HG03342 (cell line): ENCODE measurements around the gene EBPL.
"Not testable (repeated sequence)": the region's sequence is repeated elsewhere in the genome, so short reads cannot be mapped to it uniquely, and the experiment has no call there.

Experiments used
- ATAC-seq: cut with Tn5 transposase; IDR thresholded peaks from one replicate; pipeline ENCODE4 v1.9.1; 2021; ENCODE audit warnings: mild to moderate bottlenecking, moderate library complexity; ENCODE audit not compliant: unreplicated experiment

Gene EBPL

DNA sequence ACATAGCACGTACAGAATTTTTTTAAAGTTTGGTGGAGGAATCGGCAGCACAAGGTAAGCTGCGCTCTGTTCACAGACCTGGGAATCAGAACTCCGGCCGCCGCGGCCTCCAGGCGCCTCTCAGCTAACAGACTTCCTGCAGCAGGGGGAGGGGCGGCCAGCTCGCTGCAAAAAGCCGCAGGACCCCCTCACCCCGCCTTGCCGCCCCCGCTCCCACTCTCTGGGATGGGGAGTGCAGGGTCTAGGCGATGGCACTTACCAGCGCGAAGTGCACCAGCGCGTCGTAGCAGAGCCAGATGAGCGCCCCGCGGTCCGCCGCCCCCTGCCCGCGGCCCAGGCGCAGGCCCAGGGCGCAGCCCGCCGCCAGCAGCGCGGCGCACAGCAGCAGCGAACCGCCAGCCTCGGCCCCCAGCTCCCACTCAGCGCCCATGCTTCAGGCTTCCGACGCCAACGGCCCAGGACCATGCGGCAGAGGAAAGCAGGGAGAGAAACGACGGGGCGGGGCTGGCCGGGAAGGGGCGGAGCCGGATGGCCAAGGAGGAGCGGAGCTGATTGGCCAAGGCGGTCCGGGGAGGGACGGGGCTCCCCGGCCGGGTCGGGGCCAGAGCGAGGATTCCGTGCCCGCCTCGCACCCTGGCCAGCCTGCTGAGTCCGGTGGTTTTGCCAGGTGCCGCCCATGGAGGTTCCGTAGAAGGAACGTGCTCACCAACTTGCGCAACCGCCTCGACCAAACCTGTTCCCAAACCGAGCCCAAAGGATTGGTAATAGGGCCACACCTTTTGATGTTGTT is at the start of gene EBPL:
TSS of gene EBPL (minus strand) at position 492 of the 790 bp plus-strand sequence. CDS start at position 430, 62 bp downstream.
- peak; percentile 97 for ATAC-seq

DNA sequence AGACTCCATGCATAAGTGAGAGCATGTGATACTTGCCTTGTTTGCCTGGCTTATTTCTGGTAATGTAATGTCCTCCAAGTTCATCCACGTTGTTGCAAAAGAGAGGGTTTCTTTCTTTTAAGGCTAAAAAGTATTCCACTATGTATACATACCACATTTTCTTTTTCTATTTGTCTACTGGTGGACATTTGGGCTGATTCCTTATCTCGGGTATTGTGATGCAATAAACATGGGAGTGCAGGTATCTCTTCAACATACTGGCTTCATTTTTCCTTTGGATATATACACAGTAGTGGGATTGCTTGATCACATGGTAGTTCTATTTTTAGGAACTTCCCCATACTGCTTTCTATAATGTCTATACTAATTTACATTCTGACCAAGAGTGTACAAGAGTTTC is 49.6 kb upstream of the EBPL start:
- ATAC-seq = no peak

DNA sequence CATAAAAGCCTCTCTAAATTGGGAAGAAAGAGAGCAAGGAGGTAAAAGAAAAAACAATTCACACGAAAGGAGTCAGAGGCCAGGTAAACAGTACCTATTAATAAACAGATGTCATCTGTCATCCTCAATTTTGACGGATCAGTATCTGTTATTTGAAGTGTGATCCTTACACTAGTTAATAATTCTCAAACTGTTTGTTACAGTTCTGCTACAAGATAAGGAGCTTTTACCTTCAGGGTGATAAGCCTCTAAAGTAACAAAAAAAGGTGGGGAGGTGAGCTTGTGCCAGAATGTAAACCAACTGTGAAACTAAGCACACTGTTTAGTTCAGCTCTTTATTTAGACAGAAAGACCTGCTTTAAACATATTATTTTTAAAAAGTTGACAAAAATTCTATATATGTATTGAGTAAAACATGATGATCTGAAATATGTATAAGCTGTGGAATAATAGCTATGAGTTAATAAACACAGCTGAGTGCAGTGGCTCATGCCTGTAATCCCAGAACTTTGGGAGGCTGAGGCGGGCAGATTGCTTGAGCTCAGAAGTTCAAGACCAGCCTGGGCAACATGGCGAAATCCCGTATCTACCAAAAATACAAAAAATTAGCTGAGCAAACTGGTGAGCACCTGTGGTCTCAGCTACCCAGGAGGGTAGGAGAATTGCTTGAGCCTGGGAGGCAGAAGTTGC is 48.4 kb upstream of the EBPL start:
- no peak for ATAC-seq

DNA sequence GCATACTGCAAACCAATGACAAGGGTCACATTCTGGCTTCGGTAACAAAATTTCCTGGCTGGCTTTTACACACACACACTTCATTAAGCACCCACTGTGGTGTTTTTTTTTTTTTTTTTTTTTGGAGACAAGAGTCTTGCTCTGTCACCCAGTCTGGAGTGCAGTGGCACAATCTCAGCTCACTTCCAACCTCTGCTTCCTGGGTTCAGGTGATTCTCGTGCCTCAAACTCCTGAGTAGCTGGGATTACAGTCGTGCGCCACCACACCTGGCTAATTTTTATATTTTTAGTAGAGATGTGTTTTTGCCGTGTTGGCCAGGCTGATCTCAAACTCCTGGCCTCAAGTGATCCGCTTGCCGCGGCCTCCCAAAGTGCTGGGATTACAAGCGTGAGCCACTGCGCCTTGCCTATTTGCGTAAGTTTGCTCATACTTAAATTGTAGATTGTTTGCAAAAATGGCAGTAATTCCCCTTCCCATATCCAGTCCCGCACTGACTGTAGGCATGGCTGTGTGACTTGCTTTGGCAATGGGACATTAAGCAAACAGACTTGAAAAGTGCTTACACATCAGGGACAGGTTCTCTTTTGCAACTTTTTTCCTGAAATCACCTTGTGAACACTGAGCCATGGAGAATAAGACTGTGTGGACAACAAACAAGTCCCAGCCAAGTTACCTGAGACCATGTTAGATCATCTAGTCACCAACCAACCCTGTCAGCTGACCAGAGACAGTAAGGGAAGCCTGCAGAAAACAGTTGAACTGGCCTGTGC is 42.1 kb upstream of the EBPL start:
- ATAC-seq = no peak

DNA sequence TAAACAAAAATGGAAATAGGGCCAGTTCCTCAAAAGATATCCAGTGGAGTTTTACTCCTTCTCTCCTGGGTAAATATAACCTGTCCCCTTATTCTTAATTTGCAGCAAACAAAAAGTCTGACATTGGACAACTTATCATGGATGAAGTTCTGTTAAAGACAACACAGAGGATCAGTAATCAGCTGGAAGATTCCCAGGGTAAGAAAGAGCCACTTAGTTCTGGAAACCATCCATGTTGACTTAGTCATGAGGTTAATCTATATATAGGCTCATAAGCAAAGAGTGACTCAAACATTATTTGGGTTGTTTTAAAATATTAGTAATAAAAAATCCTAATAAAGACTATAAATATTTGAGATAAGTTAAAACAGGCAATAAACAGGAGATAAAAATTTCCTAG is 40.5 kb upstream of the EBPL start:
- ATAC-seq = no peak

DNA sequence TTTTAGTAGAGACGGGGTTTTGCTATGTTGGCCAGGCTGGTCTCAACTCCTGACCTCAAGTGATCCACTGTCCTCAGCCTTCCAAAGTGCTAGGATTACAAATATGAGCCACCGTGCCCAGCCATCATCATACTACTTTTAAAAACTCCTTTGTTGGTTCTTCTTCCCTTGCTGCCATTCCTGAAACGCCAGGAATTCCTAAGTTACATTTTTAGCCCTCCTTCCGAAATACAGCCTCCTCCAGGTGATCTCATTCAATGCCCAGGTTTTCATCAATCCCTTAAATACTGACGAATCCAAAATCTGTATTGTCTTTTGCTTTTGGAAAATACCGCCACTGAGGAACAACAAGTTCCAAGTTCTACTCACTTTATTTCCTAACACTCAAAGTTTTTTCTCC is 25.3 kb upstream of the EBPL start:
- no peak for ATAC-seq

DNA sequence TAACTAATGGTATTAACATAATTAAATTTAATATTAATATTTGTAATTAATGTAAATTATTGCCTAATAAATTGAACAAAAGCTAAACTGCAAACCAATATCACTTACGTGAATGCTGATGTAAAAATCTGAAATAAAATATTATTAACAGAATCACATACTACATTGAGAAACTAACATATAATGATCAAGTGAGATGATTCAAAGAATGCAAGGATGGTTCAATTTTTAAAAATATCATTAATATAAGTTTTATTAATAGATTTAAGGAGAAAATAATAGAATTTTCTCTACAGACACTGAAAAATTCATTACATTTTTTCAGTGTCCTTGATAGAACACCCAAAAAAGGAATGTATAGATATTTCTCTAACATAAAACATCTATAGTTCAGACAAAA is 23.5 kb upstream of the EBPL start:
- ATAC-seq = no peak

DNA sequence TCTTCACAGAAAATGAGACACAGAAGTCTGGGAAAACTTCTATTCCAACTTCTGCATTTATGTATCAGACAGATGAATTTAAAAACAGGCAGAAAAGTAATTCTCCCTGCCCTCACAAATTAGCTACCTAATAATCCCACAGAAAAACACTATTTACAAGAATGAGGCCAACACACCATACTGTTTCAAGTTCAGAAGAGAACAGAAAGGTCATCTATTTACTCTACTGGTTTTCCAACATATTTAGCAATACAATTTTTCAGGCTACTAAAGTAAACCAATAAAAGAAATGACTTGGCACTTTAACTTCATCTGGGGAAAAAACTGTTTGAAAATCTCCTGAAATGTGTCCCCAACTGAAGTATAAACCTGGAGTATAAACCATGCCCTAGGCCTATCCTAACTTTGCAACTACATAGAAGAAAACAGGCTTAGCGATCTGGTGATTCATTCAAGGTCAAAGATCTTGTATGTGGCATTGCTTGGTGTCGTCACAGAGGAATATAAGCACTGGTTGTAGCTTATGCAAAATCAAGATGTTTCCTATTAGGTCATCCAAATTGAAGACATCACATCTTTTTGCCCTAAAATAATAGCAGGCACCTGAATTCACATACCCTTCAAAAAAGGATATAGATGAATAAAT is 20.1 kb upstream of the EBPL start:
- no peak for ATAC-seq

DNA sequence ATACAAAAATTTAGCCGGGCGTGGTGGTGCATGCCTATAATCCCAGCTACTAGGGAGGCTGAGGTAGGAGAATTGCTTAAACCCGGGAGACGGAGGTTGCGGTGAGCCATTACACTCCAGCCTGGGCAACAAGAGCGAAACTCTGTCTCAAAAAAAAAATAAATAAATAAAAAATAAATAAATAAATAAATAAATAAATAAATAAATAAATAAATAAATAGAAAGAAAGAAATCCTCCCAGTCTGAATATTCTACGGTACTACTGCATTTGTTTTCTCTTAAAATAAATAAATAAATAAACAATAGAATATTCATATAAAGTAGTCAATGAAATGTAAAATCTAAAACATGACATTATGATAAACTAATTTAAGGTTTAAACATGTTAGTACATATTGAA is 13.0 kb upstream of the EBPL start:
- not testable (repeated sequence) for ATAC-seq

DNA sequence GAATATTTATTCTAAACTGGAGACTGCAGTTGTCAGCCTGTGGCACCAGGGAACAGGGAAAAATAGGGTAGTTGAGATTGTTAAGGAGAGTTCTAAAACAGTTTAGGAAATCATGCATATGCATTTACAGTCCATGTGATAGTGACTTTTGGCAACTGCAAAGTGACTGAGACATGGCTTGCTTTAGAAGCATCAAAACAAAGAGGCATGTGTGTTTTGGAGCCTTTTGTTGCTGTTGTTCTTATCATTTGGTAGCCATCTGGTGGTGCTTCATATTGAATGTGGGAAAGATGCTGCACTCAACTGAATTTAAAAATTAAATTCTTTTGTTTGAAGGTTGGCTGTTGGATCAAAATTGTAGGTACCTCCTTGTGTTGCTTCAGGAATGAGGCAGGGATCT is 10.2 kb upstream of the EBPL start:
- no peak for ATAC-seq

DNA sequence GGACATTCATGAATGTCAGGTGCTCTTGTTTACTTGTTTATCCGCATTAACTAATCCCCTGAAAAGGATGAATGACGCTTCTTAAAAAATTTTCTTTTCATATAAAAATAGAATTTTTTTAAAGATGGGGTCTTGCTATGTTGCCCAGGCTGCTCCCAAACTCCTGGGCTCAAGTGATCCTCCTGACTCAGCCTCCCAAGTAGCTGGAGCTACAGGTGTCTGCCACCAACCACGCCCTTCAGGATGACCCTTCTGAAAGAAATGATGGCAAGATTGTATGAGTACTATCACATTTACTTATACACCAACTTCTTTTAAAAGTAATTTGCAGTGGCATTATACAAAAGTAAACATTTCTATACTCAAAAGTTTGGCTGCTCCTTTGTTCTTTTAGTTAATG is 6.2 kb upstream of the EBPL start:
- no peak for ATAC-seq

DNA sequence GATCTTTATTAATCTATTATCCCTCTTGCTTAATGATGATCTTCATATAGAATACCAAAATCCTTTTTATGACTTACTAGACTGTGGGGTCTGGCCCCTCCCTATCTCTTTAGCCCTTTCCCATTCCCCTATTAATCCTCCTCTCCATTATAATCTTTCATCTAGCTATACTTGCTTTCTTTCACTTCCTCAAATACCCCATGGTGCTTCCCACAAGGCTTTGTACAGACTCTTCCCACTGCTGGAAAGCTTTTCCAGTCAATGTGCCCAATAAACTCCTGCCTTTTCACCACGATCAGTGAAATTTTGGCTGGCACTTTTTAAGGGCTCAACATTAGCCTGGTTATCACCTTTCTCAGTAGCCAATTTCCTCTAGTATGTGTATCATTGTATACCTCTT is 3.2 kb upstream of the EBPL start:
- ATAC-seq = no peak

DNA sequence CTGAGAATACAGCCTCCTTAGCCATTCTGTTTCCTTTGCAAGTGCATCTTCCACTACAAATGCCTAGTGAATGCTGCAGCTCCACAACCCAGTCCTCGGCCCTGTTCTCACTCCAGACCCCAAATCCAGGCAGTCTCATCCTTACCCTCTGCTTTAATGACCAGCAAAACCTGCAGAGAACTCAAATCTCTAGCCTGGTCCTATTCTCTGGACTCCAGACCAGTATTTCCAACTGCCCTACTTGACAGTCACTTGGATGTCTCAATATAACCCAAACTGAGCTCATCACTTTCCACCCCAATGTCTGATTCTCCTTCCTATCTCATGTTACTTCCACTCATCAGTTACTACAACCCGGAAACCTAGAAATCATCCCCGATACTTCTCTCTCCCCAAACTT is 2.6 kb upstream of the EBPL start:
- no peak for ATAC-seq

DNA sequence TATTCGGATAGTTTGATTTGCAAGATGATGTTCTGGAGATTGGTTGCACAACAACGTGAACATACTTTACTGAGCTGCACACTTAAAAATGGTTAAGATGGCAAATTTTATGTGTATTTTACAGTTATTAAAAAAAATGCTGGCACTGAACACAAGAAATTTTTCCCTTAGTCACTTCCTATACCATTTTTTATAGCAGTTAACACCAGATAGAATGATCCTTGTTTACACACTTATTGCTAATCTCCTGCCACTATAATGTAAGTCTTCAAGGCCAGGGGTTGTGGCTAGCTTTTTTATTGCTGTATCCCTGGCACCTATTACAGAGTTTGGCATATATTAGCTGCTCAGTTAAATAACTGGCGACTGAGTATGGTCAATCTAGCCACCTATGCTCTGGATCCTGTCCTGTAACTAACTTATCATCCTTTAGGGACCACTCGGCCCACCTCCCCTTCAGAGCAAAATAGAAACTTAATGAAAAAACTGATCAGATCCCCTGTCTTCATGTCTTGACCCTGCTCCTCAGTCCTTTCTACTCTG is 2.0 kb upstream of the EBPL start:
- ATAC-seq = no peak

DNA sequence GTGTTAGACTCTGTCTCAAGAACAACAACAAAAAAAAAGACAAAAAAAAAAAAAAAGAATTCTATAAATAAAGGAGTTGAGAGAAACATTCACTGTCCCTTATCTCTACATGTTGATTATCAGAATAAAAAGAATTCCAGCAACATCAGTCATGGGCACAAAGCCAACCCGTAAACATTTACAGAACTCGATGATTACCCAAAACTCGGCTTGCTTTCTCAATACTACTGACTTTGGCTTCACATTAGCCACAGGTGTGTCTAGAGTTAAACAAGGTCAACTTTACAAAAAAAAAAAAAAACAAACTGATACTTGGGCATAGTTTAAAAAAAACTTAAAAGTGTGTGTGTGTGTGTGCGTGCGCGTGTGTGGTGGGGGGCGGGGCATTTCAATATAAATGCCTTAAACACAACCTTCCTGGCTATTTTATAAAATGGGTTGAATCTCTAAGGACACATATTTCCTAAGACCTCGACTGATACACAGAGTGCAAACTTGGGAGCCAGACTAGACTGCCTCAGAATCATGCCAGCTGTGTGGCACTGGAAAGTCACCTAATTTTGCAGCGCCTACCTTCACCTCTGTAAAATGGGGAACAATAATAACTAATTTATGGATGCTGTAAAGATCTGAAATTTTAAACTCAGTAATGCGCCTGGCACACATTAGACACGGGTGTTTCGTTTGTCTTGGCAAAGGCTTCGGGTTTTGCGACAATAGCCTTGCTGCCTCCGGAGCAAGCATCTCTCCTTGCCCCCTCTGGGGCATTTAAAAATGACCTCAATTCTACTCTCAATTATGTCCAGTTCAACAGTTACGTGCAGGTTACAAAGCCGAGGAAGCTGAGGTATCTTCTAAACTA is 922 bp downstream of the EBPL start:
- ATAC-seq = peak; percentile 24

DNA sequence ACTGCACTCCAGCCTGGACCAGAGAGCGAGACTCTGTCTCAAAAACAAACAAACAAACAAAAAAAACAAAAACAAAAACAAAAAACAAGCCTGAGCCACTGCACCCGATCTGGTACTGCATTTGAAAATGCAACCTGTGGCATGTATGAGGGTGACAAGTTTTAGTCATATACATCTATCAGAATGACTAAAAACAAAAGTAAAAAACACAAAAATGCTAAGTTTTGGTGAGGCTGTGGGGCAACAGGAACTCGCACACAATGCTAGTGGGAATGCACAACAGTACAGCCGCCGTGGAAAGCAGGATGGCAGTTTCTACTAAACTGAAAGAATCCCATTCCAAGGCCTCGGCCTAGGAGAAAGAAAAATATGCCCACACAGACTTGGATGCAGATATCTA is 7.8 kb downstream of the EBPL start:
- no peak for ATAC-seq

DNA sequence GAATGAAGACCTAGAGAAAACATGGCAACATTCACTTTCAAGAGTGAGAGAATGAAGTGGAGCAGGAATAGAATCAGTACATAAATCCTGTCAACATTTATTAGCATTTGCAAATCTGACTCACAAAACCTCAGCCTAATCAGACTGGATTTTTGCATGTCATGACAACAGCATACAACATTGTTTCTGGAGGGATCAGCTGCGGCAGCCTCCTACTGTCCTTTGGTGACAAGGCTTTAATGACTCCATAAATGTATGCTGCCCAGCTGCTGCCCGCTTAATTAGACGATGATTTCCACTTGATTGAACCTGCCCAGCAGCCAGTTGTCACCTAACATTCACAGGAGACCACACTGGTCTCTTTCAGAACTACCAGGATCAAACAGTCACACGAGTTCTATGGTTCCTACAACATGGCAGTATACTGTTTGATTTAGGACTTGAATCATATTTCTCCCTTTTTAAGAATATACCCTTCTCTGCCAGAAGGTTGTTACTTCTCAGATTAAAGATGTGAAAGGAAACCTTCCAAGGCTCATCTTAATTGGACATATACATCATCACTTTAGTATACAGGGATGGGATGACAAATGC is 9.3 kb downstream of the EBPL start:
- ATAC-seq = no peak

DNA sequence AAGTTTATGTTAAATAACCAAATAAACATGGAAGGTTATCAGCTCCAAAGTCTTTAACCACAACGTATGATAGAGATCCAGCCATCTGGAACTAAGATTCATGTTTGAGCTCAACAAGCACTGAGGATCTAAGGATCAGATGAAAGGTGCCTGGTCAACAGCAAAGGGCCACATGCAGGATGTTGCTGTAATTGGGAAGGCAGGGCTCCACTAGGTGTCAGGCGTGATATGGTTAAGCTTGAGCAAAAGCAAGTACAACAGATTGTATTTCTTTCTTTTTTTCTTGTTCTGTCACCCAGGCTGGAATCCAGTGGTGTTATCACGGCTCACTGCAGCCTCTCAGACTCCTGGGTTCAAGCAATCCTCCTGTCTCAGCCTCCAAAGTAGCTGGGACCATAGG is 12.0 kb downstream of the EBPL start:
- no peak for ATAC-seq

DNA sequence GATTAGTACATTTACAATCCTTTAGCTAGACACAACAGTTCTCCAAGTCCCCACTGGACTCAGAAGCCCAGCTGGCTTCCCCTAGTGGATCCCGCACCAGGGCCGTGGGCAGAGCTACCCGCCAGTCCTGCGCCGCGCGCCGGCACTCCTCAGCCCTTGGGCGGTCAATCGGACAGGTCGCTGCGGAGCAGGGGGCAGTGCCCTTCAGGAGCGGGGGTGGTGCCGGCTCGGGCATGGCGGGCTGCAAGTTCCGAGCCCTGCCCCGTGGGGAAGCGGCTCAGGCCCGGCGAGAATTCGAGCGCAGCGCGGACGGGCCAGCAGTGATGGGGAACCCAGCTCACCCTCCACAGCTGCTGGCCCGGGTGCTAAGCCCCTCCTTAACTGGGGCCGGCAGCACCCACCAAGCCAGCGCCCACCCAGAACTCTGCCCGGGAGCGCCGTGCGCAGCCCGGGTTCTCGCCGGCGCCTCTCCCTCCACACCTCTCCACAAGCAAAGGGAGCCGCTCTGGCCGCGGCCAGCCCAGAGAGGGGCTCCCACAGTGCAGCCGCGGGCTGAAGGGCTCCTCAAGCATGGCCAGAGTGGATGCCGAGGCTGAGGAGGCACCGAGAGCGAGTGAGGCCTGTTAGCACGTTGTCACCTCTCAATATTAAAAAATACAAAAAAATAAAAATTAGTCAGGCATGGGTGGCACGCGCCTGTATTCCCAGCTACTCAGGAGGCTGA is 12.9 kb downstream of the EBPL start:
- no peak for ATAC-seq
